Measurements from ENCODE around the gene PRRX2. TPM values are rescaled to one million over a fixed set of nuclear protein-coding genes. Genes with fewer than 3 reads are reported as not detected.
A peak's percentile ranks its signal among the peaks of the same experiment; 100 is the strongest.

Gene PRRX2
- total and polyA plus RNA-seq, 2 experiments from 2014 or later: 141 to 169 TPM

- Histone ChIP-seq H4K20me1 (ENCODE audit: insufficient read depth) (no peaks in the 10 kb centered on the region), H3K9me2 (ENCODE audit: insufficient read depth) (no peaks in the 10 kb centered on the region), H3K9me3 (ENCODE audit: low read depth) (no peaks in the 10 kb centered on the region), H3K4me2 (ENCODE audit: unreplicated experiment) (peak overlapping the region; percentile 77), H3K4me3 (peak overlapping the region; percentile 40), H3K27me3 (replicated peaks; ENCODE audit: insufficient read depth) (no peaks in the 10 kb centered on the region), H3K79me2 (ENCODE audit: insufficient read depth) (peaks cover 94% of the 10 kb centered on the region), H3F3A (ENCODE audit: insufficient read depth) (peaks cover 68% of the 10 kb centered on the region), H3K27ac (peak overlapping the region; percentile 100), H3K36me3 (ENCODE audit: low read depth) (0 out of 2 replicates have a peak, but pooled peaks cover 4% of the 10 kb centered on the region), H3K4me1 (ENCODE audit: insufficient read depth) (peaks cover 64% of the 10 kb centered on the region), H3K9ac (peak overlapping the region; percentile 99), H2AFZ (no peak overlapping the region)
- peak; percentile 95 for DNase-seq
- 17 to 19% methylated on average over 17 of the region's 17 CpGs for WGBS, 2 experiments (ENCODE audit: low coverage in 1 of 2, low lambda C conversion rate in 2 of 2, missing lambda C conversion rate in 2 of 2)
- in situ Hi-C loops (cut with MboI): no loop called here
- TF ChIP-seq EZH2 (IDR thresholded peaks at IDR 0.05; ENCODE audit: insufficient read depth, poor library complexity, severe bottlenecking) (no peak), EZH2phosphoT487 (IDR thresholded peaks at IDR 0.05; ENCODE audit: insufficient read depth, low read depth) (no peak)
Measured at GRCh38 chr9:129703667-129704355, 38.4 kb downstream of the PRRX2 start.

GRCh38 chr9:129704807-129705206 lies 39.4 kb downstream of the PRRX2 start:
- Histone ChIP-seq H3K36me3 (ENCODE audit: low read depth) (0 out of 2 replicates have a peak, but pooled peaks cover 4% of the 10 kb centered on the region), H3K27ac (peak overlapping the region; percentile 100), H4K20me1 (ENCODE audit: insufficient read depth) (no peaks in the 10 kb centered on the region), H3K79me2 (ENCODE audit: insufficient read depth) (peaks cover 94% of the 10 kb centered on the region), H3K4me1 (ENCODE audit: insufficient read depth) (peaks cover 64% of the 10 kb centered on the region), H3K9me2 (ENCODE audit: insufficient read depth) (no peaks in the 10 kb centered on the region), H2AFZ (no peak overlapping the region), H3K9me3 (ENCODE audit: low read depth) (no peaks in the 10 kb centered on the region), H3K4me2 (ENCODE audit: unreplicated experiment) (no peak overlapping the region), H3K4me3 (no peak overlapping the region), H3F3A (ENCODE audit: insufficient read depth) (peaks cover 67% of the 10 kb centered on the region), H3K9ac (peak overlapping the region; percentile 99), H3K27me3 (replicated peaks; ENCODE audit: insufficient read depth) (no peaks in the 10 kb centered on the region)
- in situ Hi-C loops (cut with MboI): no loop called here
- 40 to 46% methylated on average over 8 of the region's 8 CpGs for WGBS, 2 experiments (ENCODE audit: low coverage in 1 of 2, low lambda C conversion rate in 2 of 2, missing lambda C conversion rate in 2 of 2)
- no peak for TF ChIP-seq EZH2 (IDR thresholded peaks at IDR 0.05; ENCODE audit: insufficient read depth, poor library complexity, severe bottlenecking)
- no peak for TF ChIP-seq EZH2phosphoT487 (IDR thresholded peaks at IDR 0.05; ENCODE audit: insufficient read depth, low read depth)
- DNase-seq: no peak

DNA sequence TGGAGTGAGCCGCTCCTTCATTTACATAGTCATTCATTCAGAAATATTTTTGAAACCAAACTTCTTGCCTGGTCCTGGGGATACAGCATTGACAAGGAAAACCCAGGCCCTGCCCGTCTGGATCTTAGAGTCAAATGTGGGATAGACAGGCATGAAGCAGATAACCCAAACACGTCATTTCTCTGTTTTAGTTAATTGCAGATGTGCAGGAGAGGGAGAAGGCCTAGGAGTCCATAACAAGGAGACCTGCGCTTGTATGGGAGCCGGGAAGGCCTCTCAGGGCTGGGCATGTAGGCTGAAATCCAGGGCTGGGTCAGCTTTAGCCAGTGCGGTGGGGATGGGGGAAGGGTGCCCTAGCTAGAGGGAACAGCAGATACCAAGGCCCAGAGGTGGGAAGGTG lies 43.3 kb downstream of the PRRX2 start:
- peaks cover 70% of the 10 kb centered on the region for H3F3A ChIP-seq (ENCODE audit: insufficient read depth)
- WGBS, 2 experiments (ENCODE audit: low coverage in 1 of 2, low lambda C conversion rate in 2 of 2, missing lambda C conversion rate in 2 of 2): 20 to 26% methylated on average over 6 of the region's 6 CpGs
- no peak overlapping the region for H3K4me3 ChIP-seq
- H3K79me2 ChIP-seq (ENCODE audit: insufficient read depth): peaks cover 78% of the 10 kb centered on the region
- H3K9me2 ChIP-seq (ENCODE audit: insufficient read depth): no peaks in the 10 kb centered on the region
- H3K27ac ChIP-seq: peak overlapping the region; percentile 99
- peak overlapping the region; percentile 51 for H3K4me2 ChIP-seq (ENCODE audit: unreplicated experiment)
- no peaks in the 10 kb centered on the region for H3K27me3 ChIP-seq (replicated peaks; ENCODE audit: insufficient read depth)
- TF ChIP-seq EZH2phosphoT487 (IDR thresholded peaks at IDR 0.05; ENCODE audit: insufficient read depth, low read depth) (no peak), EZH2 (IDR thresholded peaks at IDR 0.05; ENCODE audit: insufficient read depth, poor library complexity, severe bottlenecking) (no peak)
- no peak overlapping the region for H2AFZ ChIP-seq
- DNase-seq: peak; percentile 74
- no peaks in the 10 kb centered on the region for H4K20me1 ChIP-seq (ENCODE audit: insufficient read depth)
- in situ Hi-C loops (cut with MboI): no loop called here
- no peaks in the 10 kb centered on the region for H3K9me3 ChIP-seq (ENCODE audit: low read depth)
- H3K4me1 ChIP-seq (ENCODE audit: insufficient read depth): peaks cover 68% of the 10 kb centered on the region
- no peaks in the 10 kb centered on the region for H3K36me3 ChIP-seq (ENCODE audit: low read depth)
- H3K9ac ChIP-seq: peak overlapping the region; percentile 91

DNA sequence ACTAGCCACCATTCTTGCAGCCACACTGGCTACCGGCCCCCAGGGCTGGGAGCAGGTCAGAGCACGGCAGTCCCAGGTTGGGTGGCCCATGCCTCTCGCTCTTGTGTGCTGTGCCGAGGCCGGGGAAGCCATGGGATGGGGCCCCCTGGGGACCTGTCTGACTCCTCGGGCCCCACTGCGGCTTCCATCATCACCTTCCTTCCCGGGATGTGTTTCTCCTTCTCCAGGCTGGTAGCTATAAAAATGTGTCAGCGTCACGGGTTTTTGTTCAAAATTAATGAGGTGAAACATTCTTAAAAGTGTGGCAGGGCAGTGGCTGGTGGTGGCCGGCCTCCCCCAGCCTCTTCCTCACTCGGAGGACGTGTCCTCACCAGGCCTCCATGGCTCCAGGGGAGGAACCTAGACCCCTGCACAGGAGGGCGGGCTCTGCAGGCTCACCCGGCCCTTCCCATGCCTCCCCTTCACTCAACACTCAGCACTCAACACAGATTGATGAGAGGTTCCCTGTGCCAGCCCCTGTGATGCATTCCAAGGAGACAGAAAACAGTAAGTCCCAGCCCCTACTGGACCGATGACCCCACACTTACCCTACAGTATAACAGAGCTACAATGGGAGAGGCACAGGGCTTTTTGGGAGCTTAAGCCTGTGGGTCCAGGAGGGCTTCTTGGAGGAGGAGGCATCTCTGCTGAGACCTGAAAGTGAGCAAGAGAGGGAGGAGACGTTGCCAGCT lies 44.2 kb downstream of the PRRX2 start:
- Histone ChIP-seq H3K4me2 (ENCODE audit: unreplicated experiment) (peak overlapping the region; percentile 51), H3F3A (ENCODE audit: insufficient read depth) (peaks cover 66% of the 10 kb centered on the region), H3K36me3 (ENCODE audit: low read depth) (no peaks in the 10 kb centered on the region), H3K9ac (peak overlapping the region; percentile 91), H3K27me3 (replicated peaks; ENCODE audit: insufficient read depth) (no peaks in the 10 kb centered on the region), H3K27ac (peak overlapping the region; percentile 99), H3K9me3 (ENCODE audit: low read depth) (no peaks in the 10 kb centered on the region), H3K9me2 (ENCODE audit: insufficient read depth) (no peaks in the 10 kb centered on the region), H3K4me3 (no peak overlapping the region), H4K20me1 (ENCODE audit: insufficient read depth) (no peaks in the 10 kb centered on the region), H2AFZ (no peak overlapping the region), H3K4me1 (ENCODE audit: insufficient read depth) (peaks cover 68% of the 10 kb centered on the region), H3K79me2 (ENCODE audit: insufficient read depth) (peaks cover 70% of the 10 kb centered on the region)
- in situ Hi-C loops (cut with MboI): no loop called here
- WGBS, 2 experiments (ENCODE audit: low coverage in 1 of 2, low lambda C conversion rate in 2 of 2, missing lambda C conversion rate in 2 of 2): 28 to 30% methylated on average over 17 of the region's 17 CpGs
- DNase-seq: peak; percentile 56
- no peak for TF ChIP-seq EZH2phosphoT487 (IDR thresholded peaks at IDR 0.05; ENCODE audit: insufficient read depth, low read depth)
- no peak for TF ChIP-seq EZH2 (IDR thresholded peaks at IDR 0.05; ENCODE audit: insufficient read depth, poor library complexity, severe bottlenecking)
